HG02938 (cell line): ENCODE results near the gene PSMC3.
"Not testable (repeated sequence)": the region's sequence is repeated elsewhere in the genome, so short reads cannot be mapped to it uniquely, and the experiment has no call there.

Experiments used
- ATAC-seq: cut with Tn5 transposase; IDR thresholded peaks from one replicate; pipeline ENCODE4 v1.9.1; 2021; ENCODE audit warnings: mild to moderate bottlenecking, moderate library complexity; ENCODE audit not compliant: unreplicated experiment

PSMC3 gene

DNA sequence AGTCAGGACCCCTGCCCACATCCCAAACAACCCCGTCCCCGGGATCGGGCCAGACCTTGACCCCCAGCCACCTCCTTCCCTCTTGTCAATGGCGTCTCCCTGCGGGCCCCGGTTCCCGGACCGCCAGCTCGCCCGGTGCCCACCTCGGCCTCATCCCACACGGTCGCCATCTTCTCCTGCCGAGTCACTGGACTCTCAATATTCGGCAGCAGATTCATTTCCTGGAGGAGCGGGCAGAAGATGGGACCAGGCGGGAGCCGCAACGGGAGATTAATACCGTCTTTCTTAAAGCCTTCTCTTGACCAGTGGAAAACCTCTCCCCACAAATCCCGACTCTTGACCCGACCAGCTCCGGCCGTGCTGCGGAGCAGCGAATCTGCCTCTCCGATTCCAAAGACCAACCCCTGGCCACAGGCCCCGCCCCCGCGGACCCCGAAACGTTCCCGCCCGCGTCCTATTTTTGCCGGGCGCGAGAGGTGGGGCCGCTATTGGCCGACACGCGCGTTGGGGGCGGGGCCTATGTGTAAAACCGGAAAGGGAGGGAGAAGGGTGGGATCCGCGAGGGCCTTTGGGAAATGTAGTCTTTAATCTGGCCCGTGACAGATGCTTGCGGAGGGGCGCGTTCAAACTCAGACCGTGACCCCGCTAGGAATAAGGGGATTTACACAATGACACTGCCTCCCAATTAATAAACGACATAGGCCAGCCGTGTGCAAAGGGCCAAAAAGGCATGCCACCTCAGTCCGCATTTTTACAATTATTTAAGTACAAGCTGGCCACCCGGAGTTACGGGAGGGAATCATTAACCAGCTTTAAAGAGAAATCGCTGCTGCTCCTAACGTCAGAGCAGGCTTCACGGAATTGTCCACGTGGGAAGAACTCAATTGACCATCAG is at the start of gene PSMC3:
Gene PSMC3 (minus strand): TSS at position 378 of the 895 bp plus-strand sequence. CDS start 160 bp downstream, at position 218.
- ATAC-seq = peak; percentile 88

GRCh38 chr11:47470671-47471070 is 44.4 kb upstream of the PSMC3 start:
- ATAC-seq = no peak

DNA sequence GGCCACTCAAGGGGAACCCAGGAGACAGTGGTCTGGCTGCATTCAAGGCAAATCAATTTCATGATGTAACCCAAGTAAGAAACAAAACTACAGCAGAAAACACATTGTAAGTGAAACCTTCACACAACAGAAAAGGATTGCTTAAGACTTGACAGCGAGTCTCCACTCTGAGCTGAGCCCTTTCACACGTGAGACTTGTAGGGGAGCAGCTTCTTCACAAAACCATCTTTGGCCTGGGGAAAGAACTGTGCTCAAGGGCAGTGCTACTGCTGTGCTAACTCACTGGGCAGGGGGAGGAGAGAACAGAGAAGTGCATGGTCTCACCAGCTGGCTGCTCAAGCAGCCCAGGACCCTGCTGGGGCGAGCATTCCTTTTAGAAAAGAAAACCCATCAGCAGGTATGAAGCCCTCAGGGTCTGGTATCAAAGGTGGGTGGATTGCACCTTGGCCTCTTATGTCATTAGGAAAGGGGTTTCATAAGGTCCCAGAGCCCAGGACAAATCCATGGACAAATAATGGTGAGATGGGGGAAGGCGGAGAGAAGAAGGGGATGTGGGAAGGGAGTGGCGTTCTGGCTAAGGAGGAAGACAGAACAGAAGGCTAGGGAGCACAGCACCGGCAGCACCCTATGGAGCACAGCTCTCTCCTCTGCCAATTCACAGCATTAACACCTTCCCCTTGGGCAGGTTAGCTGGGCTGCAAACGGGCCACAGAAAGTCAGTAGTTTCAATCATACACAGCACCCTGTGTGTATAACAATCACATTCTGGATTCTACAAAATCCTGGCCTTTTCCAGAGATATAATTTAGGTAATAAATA is 43.3 kb upstream of the PSMC3 start:
- no peak for ATAC-seq

GRCh38 chr11:47468598-47469214 is 42.5 kb upstream of the PSMC3 start:
- no peak for ATAC-seq

DNA sequence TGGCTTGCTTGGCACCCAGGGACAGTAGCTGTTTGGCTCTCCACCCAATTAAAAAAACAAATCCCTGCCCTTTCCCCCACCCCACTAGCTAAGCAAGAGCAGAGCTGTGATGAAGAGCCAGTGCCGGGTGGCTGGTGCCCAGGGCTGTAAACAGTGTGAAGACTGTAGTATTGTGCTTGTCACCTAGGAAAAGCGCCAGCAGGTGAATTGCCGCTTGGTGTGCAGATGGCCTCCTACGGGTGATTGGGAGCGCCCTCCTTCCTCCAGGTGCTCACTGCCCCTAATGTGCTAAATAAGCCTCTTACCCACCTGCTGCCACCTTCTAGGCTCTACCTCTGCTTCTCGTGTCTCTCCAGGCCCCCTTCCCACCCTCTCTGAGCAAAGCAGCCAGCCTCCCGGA is 41.1 kb upstream of the PSMC3 start:
- no peak for ATAC-seq

GRCh38 chr11:47466701-47467250 is 40.5 kb upstream of the PSMC3 start:
- no peak for ATAC-seq

DNA sequence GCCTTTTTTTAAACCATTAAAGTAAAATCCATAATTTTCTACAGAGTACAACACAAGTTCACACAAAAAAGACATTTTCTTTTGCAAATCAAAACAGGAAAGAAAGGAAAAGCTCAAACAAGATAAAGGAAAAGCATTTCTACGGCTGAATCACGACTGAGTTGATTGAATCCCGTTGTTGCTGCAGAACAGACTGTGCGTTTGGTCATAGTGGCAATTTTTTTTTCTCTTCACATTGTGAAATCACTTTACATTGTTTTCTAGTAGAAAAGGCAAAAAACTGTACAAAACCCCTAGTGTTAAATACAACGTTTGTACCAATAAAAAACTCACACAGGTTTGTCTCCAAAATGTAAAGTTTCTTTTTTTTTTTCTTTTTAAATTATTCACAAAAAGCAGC is 40.0 kb upstream of the PSMC3 start:
- no peak for ATAC-seq

DNA sequence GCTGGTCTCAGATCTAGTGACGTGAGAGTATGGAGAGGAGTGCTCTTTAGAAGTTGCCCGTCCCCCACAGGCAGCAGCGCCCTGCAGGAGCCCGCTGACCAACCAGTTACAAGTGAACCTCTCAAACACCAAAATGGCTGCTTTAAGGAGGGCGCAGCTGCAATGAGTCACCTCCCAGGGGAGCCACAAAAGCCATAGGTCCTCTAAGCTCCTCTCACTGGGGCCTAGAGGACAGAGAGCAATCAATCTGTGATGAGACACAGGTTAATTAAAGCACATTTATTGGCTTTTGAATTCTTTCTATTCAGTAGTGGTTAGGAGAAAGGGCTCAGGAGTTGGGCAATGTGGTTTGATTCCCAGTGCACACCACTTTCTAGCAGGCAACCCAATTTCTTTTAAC is 38.2 kb upstream of the PSMC3 start:
- ATAC-seq = no peak

DNA sequence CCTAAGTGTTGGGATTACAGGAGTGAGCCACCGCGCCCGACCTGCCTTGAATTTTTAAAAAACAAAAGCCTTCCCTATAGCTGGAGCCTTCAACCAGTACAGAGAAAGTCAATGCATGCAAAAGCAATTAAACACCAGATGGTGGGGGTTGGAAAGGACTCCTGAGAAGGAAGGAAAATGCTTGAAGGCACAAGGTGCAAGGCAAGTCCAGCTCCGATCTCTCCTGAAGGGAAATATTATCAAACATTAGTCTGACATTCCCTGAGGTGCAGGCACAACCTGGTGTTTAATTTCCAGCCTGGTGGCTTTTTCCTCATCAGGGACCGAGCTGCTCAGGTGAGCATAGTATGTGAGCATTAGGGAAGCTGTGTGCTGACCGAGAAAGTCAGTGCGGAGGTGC is 35.6 kb upstream of the PSMC3 start:
- ATAC-seq = no peak

DNA sequence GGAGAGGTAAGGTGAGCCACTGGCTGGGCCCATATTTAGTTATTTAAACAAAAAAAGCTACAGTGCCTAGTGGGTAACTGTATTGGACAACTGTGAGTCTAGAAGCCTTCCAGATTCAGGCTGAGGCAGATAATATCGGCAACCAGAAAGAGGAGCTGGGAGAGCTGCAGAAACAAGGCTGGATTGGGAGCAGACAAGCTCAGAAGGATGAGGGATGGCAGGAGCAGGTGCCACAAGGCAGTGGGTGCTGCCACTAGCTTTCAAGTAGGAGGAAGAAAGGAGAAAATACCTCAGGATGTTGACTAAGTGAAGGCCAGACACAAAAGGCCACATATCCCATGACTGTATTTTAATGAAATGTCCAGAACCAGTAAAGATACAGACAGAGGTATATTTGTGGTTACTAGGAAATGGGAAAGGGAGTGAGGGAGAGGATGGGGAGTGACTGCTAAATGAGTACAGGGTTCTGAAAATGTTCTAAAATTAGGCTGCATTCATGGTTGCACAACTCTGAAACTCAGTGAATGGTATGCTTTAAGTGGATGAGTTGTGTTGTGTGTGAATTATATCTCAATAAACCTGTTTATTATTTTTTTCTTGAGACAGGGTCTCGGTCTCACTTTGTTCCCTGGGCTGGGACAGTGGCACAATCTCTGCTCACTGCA is 34.5 kb upstream of the PSMC3 start:
- ATAC-seq = no peak

GRCh38 chr11:47454258-47454671 is 28.0 kb upstream of the PSMC3 start:
- ATAC-seq = not testable (repeated sequence)

DNA sequence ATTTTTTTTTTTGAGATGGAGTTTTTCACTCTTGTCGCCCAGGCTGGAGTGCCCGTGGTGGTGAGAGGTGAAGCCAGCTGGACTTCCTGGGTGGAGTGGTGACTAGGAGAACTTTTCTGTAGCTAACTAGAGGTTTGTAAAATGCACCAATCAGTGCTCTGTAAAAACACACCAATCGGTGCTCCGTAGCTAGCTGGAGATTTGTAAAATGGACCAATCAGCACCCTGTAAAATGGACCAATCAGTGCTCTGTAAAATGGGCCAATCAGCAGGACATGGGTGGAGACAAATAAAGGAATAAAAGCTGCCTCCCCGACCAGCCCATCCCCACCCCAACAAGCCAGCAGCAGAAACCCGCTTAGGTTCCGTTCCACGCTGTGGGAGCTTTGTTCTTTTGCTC is 27.1 kb upstream of the PSMC3 start:
- no peak for ATAC-seq

DNA sequence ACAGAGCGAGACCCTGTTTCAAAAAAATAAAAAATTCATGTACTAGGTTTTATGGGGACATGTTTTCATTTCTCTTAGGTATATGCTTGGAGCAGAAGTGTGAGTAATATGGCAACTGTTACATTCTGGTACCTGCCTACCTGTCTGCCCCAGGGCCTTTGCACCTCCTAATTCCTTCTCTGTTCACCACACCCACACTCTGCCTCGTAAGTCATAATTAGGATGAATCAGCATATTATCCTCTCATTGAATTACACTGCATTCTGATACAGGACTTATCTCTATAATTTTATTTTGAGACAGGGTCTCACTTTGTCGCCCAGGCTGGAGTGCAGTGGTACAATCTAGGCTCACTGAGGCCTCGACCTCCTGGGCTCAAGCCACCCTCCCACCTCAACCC is 25.8 kb upstream of the PSMC3 start:
- ATAC-seq = no peak

GRCh38 chr11:47451436-47451835 is 25.2 kb upstream of the PSMC3 start:
- no peak for ATAC-seq

- ATAC-seq = no peak
Measured at GRCh38 chr11:47449541-47449940, 23.3 kb upstream of the PSMC3 start.

- ATAC-seq = no peak
Measured at GRCh38 chr11:47448566-47449427, 22.6 kb upstream of the PSMC3 start, which contains the start of gene RAPSN. Gene RAPSN (minus strand): TSS chr11:47449136. CDS start chr11:47448964, 172 bp downstream.

GRCh38 chr11:47447906-47448305 is 21.7 kb upstream of the PSMC3 start:
- no peak for ATAC-seq

- ATAC-seq = no peak
Measured at GRCh38 chr11:47446833-47447232, 20.6 kb upstream of the PSMC3 start.

DNA sequence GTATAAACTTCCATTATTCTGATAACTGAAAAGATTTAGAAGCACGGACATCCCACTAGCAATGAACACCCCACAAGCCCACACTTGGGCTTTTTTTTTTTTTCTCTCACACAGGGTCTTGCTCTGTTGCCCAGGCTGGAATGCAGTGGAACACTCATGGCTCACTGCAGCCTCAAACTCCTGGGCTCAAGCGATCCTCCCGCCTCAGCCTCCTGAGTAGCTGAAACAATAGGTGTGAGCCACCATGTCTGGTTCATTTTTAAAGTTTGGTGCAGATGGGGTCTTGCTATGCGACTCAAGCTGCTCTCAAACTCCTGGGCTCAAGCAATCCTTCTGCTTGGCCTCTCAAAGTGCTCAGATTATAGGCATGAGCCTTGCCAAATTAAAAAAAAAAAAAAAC is 19.6 kb upstream of the PSMC3 start:
- no peak for ATAC-seq

DNA sequence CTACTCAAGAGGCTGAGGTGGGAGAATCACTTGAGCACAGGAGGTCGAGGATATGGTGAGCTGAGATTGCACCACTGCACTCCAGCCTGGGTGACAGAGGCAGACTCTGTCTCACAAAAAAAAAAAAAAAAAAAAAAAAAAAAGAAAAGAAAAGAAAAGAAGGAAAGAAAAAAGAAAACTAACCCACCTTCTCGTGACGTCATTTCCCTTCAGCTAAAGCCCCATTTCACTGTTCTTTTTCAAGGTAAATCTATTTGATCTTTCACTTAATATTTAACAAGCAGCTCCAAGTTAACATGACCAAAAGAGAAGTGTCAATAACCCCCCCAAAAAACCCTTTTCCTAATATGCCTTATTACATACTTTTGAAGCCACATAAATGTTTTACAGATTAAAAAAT is 17.6 kb upstream of the PSMC3 start:
- no peak for ATAC-seq
